HG03558 (cell line): ENCODE data around the gene PIGH.
"Not testable (repeated sequence)": the region's sequence is repeated elsewhere in the genome, so short reads cannot be mapped to it uniquely, and the experiment has no call there.

Source experiments
- ATAC-seq: cut with Tn5 transposase; IDR thresholded peaks from one replicate; pipeline ENCODE4 v1.9.1; 2021; ENCODE audit warnings: moderate number of reproducible peaks; ENCODE audit not compliant: unreplicated experiment; ENCODE audit errors: extremely low read depth

PIGH gene

GRCh38 chr14:67610491-67610890 lies 10.4 kb upstream of the PIGH start:
- ATAC-seq: no peak

GRCh38 chr14:67609642-67610310 lies 9.7 kb upstream of the PIGH start:
- no peak for ATAC-seq

- no peak for ATAC-seq
Observed at GRCh38 chr14:67607646-67608045, 7.6 kb upstream of the PIGH start.

- peak; percentile 34 for ATAC-seq
Observed at GRCh38 chr14:67602995-67603545, 3.0 kb upstream of the PIGH start.

- ATAC-seq: no peak
Observed at GRCh38 chr14:67602076-67602475, 2.0 kb upstream of the PIGH start.

GRCh38 chr14:67600562-67600974 lies 500 bp upstream of the PIGH start:
- not testable (repeated sequence) for ATAC-seq

- no peak for ATAC-seq
Observed at GRCh38 chr14:67595392-67595791, 4.7 kb downstream of the PIGH start.

GRCh38 chr14:67593650-67594049 lies 6.4 kb downstream of the PIGH start:
- not testable (repeated sequence) for ATAC-seq

GRCh38 chr14:67589204-67589770 lies 10.8 kb downstream of the PIGH start:
- ATAC-seq: no peak

GRCh38 chr14:67586369-67586768 lies 13.7 kb downstream of the PIGH start:
- no peak for ATAC-seq

GRCh38 chr14:67584978-67585377 lies 15.1 kb downstream of the PIGH start:
- ATAC-seq: no peak

GRCh38 chr14:67583711-67584644 lies 16.1 kb downstream of the PIGH start:
- ATAC-seq: no peak

GRCh38 chr14:67582061-67582460 lies 18.0 kb downstream of the PIGH start:
- ATAC-seq: no peak

GRCh38 chr14:67581643-67582042 lies 18.4 kb downstream of the PIGH start:
- no peak for ATAC-seq

GRCh38 chr14:67580336-67581171 lies 19.5 kb downstream of the PIGH start:
- ATAC-seq: no peak

- ATAC-seq: no peak
Observed at GRCh38 chr14:67579636-67580035, 20.4 kb downstream of the PIGH start.

- no peak for ATAC-seq
Observed at GRCh38 chr14:67579040-67579439, 21.0 kb downstream of the PIGH start.

GRCh38 chr14:67577909-67578749 lies 21.9 kb downstream of the PIGH start:
- no peak for ATAC-seq

- no peak for ATAC-seq
Observed at GRCh38 chr14:67577181-67577808, 22.8 kb downstream of the PIGH start.
